ENCODE measurements around the gene MRPL55.

The MRPL55 gene

GRCh38 chr1:228143480-228144192, 34.5 kb upstream of the MRPL55 start:
- no peak overlapping the region for H3K4me3 ChIP-seq (ENCODE audit: low read length)
- no peak for DNase-seq (ENCODE audit: low read depth)
- TF ChIP-seq CTCF (IDR thresholded peaks at IDR 0.05; ENCODE audit: insufficient read depth, low read depth, low read length, missing control alignments), result no peak

GRCh38 chr1:228142701-228143136, 33.6 kb upstream of the MRPL55 start:
- DNase-seq (ENCODE audit: low read depth), result no peak
- no peak overlapping the region for H3K4me3 ChIP-seq (ENCODE audit: low read length)
- TF ChIP-seq CTCF (IDR thresholded peaks at IDR 0.05; ENCODE audit: insufficient read depth, low read depth, low read length, missing control alignments), result no peak

DNA sequence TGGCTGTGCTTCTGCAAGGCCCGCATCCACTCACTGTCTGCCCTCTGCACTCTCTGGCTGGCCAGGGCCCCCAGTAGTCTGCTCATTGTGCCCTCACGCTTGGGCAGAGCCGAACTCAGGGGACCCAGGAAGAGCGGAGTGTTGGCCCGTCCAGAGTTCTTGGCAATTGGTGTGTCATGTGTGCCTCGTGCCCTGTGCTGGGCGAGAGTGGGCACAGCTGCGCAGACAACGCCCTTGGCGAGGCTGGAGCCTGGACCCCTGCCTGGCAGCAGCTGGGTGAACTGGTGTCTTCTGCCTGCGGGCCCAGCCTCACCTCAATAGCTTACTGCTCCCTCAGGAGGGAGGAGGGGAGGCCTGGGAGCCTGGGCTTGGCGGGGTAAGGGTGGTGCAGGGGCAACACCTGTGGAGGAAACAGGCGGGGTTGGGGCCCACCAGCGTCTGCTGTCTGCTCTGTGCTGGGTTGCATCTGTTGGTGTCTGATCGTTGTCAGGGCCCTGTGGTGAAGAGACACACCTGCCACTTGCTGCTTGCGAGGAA, 33.1 kb upstream of the MRPL55 start:
- DNase-seq (ENCODE audit: low read depth), result no peak
- no peak for TF ChIP-seq CTCF (IDR thresholded peaks at IDR 0.05; ENCODE audit: insufficient read depth, low read depth, low read length, missing control alignments)
- H3K4me3 ChIP-seq (ENCODE audit: low read length), result peak overlapping the region; percentile 95

DNA sequence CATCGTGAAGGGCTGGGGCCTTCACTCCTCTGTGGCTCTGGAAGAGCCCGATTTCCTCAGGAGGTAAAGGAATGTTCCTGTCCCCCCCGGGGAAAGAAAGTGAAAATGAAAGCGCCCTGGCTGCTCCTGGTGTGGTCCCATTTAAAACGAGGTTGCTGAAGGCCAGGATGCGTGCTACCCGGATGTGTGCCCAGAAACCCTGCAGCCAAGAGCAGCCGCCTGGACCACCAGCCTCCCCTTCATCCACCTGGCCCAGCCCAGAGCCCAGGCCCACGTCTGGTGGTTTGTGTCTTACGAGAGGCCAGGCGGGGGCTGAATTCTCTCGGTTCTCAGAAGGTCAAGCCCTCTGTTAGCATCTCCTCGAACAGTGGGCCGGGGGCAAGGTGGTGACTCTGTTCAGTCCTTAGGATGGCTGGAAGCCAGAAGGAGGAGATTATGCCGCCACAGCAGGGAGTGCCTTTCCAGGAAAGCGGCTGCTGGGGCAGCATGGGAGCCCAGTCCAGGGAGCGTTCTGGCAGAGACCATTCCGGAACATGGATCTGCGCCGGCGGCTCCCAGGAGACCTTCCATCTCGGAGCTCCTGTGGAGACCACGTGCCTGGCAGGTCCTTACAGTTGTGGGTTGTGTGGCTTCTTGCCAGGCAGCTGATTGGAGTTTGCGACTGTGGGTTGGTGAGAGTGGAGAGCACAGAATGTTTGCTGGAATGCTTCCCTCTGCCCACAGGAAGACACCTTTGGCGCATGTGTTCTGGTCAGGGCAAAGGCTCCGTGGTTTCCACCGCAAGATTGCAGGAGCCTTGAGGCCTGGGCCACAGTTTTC, 32.3 kb upstream of the MRPL55 start:
- no peak for TF ChIP-seq CTCF (IDR thresholded peaks at IDR 0.05; ENCODE audit: insufficient read depth, low read depth, low read length, missing control alignments)
- DNase-seq (ENCODE audit: low read depth), result peak; percentile 29
- H3K4me3 ChIP-seq (ENCODE audit: low read length), result peak overlapping the region; percentile 95

DNA sequence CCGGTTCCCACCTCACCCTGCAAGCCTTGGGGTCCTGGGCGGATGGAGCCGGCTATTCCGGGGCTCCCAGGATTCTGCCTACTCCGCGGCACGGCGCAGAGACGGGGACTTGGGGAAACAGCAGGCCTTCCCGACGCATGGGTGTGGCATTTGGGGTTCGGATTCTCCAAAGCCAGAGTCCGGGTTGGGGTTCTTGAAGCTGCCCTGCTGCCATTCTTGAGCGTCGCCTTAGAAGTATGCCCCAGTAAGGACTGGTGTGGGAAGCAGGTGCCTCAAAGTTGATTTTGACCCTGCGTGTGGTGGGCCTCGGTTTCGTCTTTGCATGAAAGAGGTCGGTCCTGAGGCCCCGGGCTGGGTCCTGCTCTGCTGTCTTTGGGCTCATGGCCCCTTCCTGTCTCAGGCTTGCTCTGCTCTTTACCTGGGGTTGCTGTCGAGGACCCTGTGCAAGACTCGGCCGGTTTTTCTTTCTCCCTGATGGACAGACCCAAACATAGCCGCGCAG, 31.7 kb upstream of the MRPL55 start:
- H3K4me3 ChIP-seq (ENCODE audit: low read length), result peak overlapping the region; percentile 95
- no peak for DNase-seq (ENCODE audit: low read depth)
- TF ChIP-seq CTCF (IDR thresholded peaks at IDR 0.05; ENCODE audit: insufficient read depth, low read depth, low read length, missing control alignments), result no peak

DNA sequence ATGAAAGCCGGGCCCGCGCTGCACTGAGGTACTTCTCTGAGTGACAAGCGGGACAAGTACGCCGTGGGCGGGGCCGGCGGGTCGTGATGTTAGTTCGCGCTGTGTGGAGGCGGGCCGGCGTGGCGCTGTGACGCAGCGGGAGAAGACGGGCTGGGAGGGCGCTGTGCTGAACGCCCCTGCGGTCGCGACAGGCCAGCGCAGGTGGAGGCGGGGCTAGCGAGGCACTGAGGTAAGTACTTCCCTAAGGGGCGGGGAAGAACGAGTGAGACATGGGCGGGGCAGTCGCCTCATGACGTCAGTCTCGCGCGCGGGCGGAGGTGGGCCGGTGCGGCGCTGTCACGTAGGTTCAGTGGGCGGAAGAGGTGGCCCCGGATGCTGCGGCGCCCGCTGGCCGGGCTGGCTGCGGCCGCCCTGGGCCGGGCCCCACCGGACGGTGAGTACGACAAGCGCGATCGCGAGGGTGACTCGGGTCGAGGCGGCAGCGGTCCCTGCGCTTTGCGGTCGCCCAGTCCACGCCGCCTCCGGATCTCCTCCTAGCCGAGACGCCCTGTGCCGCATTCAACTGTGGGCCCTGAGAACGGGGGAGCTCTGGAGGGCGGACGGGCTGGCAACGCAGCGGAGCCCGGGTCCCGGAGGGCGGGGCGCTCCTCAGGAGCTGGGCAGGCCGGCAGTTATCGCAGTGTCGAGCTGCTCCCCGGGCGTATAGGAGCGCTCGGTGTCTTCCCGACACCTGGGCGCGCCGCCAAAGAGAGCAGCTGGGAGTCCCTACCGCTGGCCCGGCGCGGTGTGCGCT, 31.0 kb upstream of the MRPL55 start, which contains the start of gene GUK1:
GUK1 (plus strand) TSS at position 349 of the 793 bp plus-strand sequence; CDS start at position 373, 24 bp downstream.
- TF ChIP-seq CTCF (IDR thresholded peaks at IDR 0.05; ENCODE audit: insufficient read depth, low read depth, low read length, missing control alignments), result peak; percentile 19
- peak within 1 kb of the TSS; percentile 95 for H3K4me3 ChIP-seq (ENCODE audit: low read length)
- peak; percentile 100 for DNase-seq (ENCODE audit: low read depth)

Data from epithelial cell of esophagus (primary cell).